IPS-15b (cell line): ENCODE data around the gene MYO5C.

Source experiments
- H3K27me3 ChIP-seq: one replicate; pipeline ENCODE4 v1.6.1; 2013; ENCODE audit warnings: low read length; ENCODE audit not compliant: control insufficient read depth, insufficient read depth
- H3K36me3 ChIP-seq: one replicate; pipeline ENCODE4 v1.6.1; 2013; ENCODE audit warnings: low read length; ENCODE audit not compliant: control insufficient read depth, insufficient read depth
- H3K4me1 ChIP-seq: one replicate; pipeline ENCODE4 v1.6.1; 2013; ENCODE audit warnings: mild to moderate bottlenecking, low read length; ENCODE audit not compliant: control insufficient read depth, insufficient read depth
- H3K4me3 ChIP-seq: one replicate; pipeline ENCODE4 v1.5.1; 2013; ENCODE audit warnings: low read depth, low read length
- H3K9ac ChIP-seq: one replicate; pipeline ENCODE4 v1.6.1; 2013; ENCODE audit warnings: low read depth, mild to moderate bottlenecking, low read length
- H3K9me3 ChIP-seq: one replicate; pipeline ENCODE4 v1.6.1; 2013; ENCODE audit warnings: mild to moderate bottlenecking, low read length; ENCODE audit not compliant: control insufficient read depth, insufficient read depth

Gene MYO5C

DNA sequence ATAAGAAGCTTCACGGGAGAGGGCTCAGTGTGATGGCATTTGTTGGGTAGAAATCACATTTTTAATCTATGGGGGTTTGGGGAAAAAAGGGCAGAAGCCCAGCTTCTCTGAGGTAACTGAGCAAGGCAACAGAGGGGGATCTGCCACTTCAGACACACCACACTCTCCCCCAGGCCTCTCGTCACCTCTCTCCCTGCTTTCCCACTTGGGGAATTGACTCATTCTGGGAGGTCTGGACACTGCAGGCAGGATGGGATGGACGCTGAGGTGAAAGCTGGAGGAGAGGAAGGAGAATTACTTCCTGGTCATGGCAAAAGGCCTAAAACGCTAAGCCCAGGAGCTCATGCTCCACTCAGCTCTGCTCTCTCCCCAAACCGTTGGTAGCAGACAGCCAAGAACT is 33.2 kb downstream of the MYO5C start:
- H3K9ac ChIP-seq, result peak overlapping the region; percentile 73
- peaks cover 27% of the 10 kb centered on the region for H3K4me1 ChIP-seq
- H3K36me3 ChIP-seq, result peaks cover 7% of the 10 kb centered on the region
- no peaks in the 10 kb centered on the region for H3K9me3 ChIP-seq
- H3K4me3 ChIP-seq, result peak overlapping the region; percentile 3
- no peaks in the 10 kb centered on the region for H3K27me3 ChIP-seq

DNA sequence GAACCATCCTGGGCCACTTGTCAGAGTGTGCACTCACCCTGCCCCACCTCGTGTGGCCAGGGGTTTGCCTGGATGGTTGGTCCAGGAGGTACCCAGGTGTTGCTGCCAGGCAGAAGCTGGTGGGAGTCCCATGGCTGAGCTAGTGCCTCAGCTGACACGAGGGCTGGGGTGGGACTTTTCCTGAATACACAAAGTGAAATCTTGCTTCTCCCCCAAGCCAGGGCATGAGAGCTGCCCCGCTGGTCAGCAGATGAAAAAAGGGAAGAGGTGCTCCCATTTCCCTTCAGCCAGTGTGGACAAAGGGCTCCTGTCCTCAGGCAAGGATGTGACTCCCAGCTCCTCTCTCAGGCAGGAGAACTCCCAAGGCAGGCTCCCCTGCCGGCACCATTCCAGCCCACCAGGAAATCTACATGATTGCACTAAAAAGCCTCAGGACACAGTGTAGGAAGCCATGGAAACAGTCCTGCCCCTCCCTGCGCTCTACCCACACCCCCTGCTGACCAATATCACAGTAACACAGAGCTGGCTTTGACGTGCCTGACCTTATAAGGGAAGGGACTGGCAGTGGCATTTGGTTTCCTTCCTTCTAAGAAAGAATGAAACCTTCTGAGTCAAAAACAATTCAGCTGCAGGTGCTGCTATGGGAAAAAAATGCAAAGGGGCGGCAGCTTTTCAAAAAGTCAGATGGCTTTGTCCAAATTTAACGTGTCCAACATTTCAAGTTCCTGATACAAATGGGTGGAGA is 33.9 kb downstream of the MYO5C start:
- H3K9me3 ChIP-seq, result no peaks in the 10 kb centered on the region
- no peaks in the 10 kb centered on the region for H3K36me3 ChIP-seq
- peak overlapping the region; percentile 74 for H3K9ac ChIP-seq
- H3K4me1 ChIP-seq, result peaks cover 30% of the 10 kb centered on the region
- H3K27me3 ChIP-seq, result no peaks in the 10 kb centered on the region
- peak overlapping the region; percentile 3 for H3K4me3 ChIP-seq

DNA sequence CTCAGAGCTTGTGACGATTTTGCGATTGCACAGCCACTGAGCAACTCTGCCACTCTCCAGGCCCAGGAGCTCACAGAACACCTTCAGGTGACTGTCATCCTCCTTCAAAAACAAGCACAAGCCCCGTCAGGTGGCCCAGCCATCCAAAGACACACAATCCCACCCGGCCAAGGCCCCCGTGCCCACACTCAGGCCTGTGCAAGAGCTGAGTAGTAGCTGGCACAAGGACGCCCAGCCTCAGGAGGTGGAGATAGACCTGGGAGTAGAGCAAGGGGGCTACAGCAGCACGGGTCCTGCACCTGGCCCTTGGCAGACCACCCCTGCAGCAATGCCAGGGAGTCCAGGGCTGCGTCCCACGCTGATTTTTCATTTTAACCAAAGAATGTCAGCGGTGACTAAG is 34.6 kb downstream of the MYO5C start:
- H3K4me3 ChIP-seq, result no peak overlapping the region
- no peaks in the 10 kb centered on the region for H3K9me3 ChIP-seq
- peak overlapping the region; percentile 74 for H3K9ac ChIP-seq
- H3K36me3 ChIP-seq, result no peaks in the 10 kb centered on the region
- peaks cover 30% of the 10 kb centered on the region for H3K4me1 ChIP-seq
- no peaks in the 10 kb centered on the region for H3K27me3 ChIP-seq

DNA sequence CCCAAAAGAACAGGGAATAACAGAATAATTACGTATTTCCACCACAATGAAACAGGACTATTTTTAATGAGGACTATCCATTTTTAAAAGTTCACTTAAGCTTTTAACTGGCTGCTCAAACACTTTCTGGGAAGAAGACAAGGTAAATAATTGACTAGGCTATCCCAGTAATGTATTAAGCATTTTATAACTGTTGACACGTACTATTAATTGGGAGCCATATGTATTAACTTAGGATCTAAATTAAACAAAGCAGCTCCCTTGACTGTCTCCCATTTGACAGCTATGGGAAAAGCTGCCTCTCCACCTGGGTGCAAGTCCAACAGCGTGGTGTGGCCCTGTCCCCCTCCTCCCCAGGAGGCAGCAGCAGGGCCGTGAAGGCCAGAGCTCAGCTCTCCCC is 36.1 kb downstream of the MYO5C start:
- H3K4me1 ChIP-seq, result peaks cover 30% of the 10 kb centered on the region
- no peaks in the 10 kb centered on the region for H3K9me3 ChIP-seq
- H3K4me3 ChIP-seq, result no peak overlapping the region
- no peaks in the 10 kb centered on the region for H3K36me3 ChIP-seq
- H3K27me3 ChIP-seq, result no peaks in the 10 kb centered on the region
- H3K9ac ChIP-seq, result no peak overlapping the region

DNA sequence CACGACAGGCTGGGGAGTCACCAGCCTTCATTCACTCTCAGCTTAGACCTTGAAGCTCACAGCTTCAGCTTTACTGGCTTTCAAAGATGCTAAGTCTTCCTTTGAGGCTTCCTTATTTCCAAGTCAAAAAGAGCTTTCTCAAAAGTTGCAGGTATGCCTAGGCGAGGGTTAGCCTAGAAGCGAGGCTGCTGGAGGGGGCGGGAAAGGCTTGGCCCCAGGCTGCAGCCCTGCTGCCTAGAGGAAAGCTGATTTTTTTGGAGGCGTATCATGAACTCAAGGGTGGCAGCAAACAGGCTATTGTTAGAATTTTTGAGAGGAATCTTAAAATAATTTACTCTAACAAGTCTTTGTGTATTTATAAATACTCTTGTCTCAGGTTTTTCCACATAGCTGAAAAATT is 37.1 kb downstream of the MYO5C start:
- peak overlapping the region; percentile 58 for H3K9ac ChIP-seq
- no peaks in the 10 kb centered on the region for H3K27me3 ChIP-seq
- H3K9me3 ChIP-seq, result no peaks in the 10 kb centered on the region
- no peaks in the 10 kb centered on the region for H3K36me3 ChIP-seq
- H3K4me1 ChIP-seq, result peaks cover 30% of the 10 kb centered on the region
- no peak overlapping the region for H3K4me3 ChIP-seq

DNA sequence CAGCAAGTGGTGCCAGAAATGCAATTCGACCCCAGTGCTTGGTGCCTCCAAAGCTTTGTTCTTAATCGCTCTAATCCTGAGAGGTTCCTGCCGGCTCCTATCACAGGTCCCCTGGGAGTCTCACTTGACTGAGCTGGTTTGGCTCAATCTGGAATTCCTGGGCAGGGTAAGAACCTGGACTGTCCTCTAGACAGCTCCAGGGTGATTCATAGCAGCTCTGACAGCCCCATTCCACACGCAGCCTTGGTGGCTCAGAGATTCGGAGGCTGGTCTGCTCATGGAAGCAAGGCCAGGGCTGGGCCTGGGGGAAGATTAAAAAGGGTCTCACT is 37.9 kb downstream of the MYO5C start:
- H3K9ac ChIP-seq, result no peak overlapping the region

DNA sequence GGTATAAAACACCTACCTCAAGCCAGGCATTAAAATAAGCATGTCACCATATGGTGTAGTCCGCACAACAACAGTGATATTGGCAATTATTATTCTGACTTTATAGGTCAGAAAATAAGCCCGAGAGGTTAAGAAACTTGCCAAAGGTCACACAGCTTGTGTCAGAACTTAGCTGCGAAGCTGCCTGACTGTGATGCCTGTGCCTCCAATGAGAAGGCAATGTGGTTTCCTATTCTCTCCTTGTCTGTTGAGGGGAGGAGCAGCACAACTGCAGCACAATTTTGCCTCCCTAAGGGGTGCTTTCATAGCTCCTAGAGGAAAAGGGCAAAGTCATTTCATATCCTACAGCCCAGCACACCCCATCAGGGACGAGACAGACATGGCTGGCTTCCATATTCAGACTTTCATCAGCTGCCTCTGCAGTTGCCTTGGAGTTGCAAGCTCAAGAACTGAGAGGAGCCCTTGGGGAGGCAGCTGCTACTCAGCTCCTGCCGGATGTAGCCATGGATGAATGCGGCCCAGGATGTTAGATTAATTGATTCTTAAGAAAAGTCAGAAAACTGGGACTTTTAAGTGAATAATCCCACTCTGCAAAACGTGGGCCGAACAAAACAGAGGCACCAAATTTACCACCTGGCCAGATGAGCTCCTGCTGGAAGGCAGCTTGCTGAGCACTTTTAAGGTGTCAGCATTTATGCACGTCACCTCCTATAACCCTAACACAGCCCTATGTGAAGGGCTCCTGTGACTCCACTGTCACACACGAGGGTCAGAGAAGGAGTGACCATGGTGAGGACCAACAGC is 38.5 kb downstream of the MYO5C start:
- Histone ChIP-seq H3K9ac (no peak overlapping the region), H3K4me1 (peaks cover 21% of the 10 kb centered on the region), H3K36me3 (no peaks in the 10 kb centered on the region), H3K9me3 (no peaks in the 10 kb centered on the region), H3K4me3 (no peak overlapping the region), H3K27me3 (no peaks in the 10 kb centered on the region)

More for the DNA sequence above, 37.9 kb downstream of the MYO5C start:
- H3K4me1 ChIP-seq, result peaks cover 27% of the 10 kb centered on the region
- no peaks in the 10 kb centered on the region for H3K9me3 ChIP-seq
- no peaks in the 10 kb centered on the region for H3K27me3 ChIP-seq
- H3K36me3 ChIP-seq, result no peaks in the 10 kb centered on the region
- H3K4me3 ChIP-seq, result no peak overlapping the region

DNA sequence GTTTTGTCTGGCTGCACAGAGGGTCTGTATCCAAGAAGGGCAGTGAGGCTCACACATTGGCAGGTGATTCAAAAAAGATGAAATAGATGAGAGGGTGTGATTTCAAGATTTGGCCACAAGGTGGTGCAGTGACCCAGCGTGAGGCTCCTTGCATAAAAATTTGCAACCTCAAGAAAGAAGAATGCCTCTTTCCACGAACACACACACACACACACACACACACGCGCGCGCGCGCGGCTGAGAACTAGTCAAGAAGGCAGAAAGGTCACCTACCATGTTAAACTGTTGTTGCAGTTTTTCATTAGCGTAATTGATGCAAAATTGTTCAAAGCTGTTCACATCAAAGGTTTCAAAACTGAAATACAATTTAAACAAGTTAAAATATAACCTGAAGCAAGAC is 39.2 kb downstream of the MYO5C start:
- Histone ChIP-seq H3K4me3 (no peak overlapping the region), H3K9ac (no peak overlapping the region), H3K27me3 (no peaks in the 10 kb centered on the region), H3K4me1 (peaks cover 16% of the 10 kb centered on the region), H3K36me3 (no peaks in the 10 kb centered on the region), H3K9me3 (no peaks in the 10 kb centered on the region)

DNA sequence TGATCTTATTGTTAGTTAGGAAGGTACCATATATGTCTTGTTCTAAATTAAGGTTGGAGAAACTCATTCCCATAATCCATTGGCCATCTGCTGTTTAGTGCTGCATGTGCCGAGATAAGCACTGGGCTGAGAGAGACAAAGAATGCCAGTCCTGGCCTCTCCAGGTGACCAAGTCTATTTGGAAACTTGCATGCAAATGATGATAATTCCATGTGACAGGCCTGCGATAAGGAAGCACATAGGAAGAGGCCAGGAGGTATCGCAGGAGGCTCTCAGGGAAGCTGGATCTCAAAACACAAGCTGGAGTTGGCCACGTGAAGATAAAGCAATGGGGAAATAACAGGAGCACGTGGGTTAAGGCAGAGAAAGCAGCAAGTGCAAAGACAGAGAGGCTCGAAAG is 39.7 kb downstream of the MYO5C start:
- Histone ChIP-seq H3K4me3 (no peak overlapping the region), H3K9me3 (no peaks in the 10 kb centered on the region), H3K9ac (no peak overlapping the region), H3K4me1 (peaks cover 12% of the 10 kb centered on the region), H3K27me3 (no peaks in the 10 kb centered on the region), H3K36me3 (no peaks in the 10 kb centered on the region)

DNA sequence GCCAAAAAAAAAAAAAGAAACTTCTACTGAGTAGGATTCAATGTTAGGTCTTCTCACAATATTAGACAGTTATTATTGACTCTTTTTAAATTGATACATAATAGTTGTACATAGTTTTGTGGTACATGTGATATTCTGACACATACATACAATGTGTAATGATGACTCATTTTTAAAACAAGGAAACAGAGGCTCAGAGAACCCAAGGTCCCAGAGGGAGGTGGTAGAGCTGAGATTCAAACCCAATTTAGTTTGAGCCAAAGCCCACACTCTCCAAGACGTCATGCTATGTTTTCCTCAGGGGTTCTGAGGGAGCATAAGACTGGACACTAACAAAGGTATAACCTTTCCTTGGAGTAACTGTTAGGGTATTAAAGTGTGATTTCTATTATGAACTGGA is 40.6 kb downstream of the MYO5C start:
- Histone ChIP-seq H3K4me1 (peaks cover 12% of the 10 kb centered on the region), H3K9ac (no peak overlapping the region), H3K4me3 (no peak overlapping the region), H3K9me3 (no peaks in the 10 kb centered on the region), H3K27me3 (no peaks in the 10 kb centered on the region), H3K36me3 (no peaks in the 10 kb centered on the region)

DNA sequence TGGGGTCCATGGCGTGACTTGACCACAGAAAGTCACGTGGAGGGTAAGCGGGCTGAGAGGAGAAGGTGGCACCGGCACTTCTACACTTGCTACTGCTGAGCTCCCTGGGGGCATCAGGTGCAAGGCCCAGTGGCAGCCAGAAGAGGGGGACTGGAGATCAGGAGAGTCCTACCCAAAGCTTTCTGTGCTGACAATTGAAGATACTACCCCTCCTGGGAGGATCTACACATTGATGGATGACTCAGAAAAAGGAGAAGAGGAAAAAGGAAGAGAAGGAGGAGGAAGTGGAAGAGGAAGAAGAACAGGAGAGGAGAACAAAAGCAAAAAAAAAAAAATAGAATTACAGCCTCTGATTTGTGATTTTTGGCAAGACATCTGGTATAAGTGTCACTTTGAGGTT is 41.2 kb downstream of the MYO5C start:
- Histone ChIP-seq H3K9ac (no peak overlapping the region), H3K4me3 (no peak overlapping the region), H3K27me3 (no peaks in the 10 kb centered on the region), H3K36me3 (no peaks in the 10 kb centered on the region), H3K4me1 (peaks cover 12% of the 10 kb centered on the region), H3K9me3 (no peaks in the 10 kb centered on the region)

DNA sequence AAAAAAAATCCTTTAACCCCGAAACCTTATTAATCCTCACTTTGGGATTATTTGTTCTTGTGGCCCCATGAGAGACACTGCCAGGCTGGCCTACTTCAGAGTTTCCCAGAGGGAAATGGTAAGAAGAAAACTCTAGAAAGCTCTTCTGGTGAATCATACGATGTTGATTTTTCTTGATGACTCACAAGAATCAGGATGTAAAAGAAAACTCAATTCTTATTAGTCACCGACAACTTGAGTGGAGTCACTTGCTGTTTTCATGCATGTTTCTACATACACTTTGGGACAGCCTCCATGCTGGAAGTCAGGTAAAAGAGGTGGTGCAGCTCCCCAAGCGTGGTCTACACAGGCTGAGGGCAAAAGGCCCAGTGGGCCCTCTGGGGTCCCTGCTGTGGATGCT is 42.8 kb downstream of the MYO5C start:
- H3K4me1 ChIP-seq, result peaks cover 7% of the 10 kb centered on the region
- H3K27me3 ChIP-seq, result no peaks in the 10 kb centered on the region
- H3K9me3 ChIP-seq, result no peaks in the 10 kb centered on the region
- no peaks in the 10 kb centered on the region for H3K36me3 ChIP-seq
- H3K9ac ChIP-seq, result no peak overlapping the region
- no peak overlapping the region for H3K4me3 ChIP-seq
